ENCODE measurements around the gene IL16.

- TF ChIP-seq CTCF (IDR thresholded peaks at IDR 0.05 in 2 of 3, conservative IDR thresholded peaks at IDR 0.05 in 1 of 3; ENCODE audit: borderline replicate concordance in 1 of 3, insufficient read depth in 1 of 3, low read depth in 2 of 3, low read length in 2 of 3) = no peak
- no peak for TF ChIP-seq EZH2 (IDR thresholded peaks at IDR 0.05)
- TF ChIP-seq POLR2A (IDR thresholded peaks at IDR 0.05; ENCODE audit: borderline replicate concordance, extremely low read depth, insufficient read depth, insufficient read length) = no peak
- no peak for TF ChIP-seq ZBTB33 (IDR thresholded peaks at IDR 0.05; ENCODE audit: extremely low read depth, insufficient replicate concordance, low read length)
- TF ChIP-seq SIN3A (IDR thresholded peaks at IDR 0.05; ENCODE audit: low read depth) = no peak
- TF ChIP-seq EGR1 (IDR thresholded peaks at IDR 0.05; ENCODE audit: low read depth) = no peak
- no peak for TF ChIP-seq POLR2AphosphoS5 (IDR thresholded peaks at IDR 0.05; ENCODE audit: low read depth, low read length)
- TF ChIP-seq ATF3 (IDR thresholded peaks at IDR 0.05) = no peak
- no peak for TF ChIP-seq ZFX (IDR thresholded peaks at IDR 0.05)
- no peak for TF ChIP-seq MAX (IDR thresholded peaks at IDR 0.05)
- no peak for TF ChIP-seq JUND (IDR thresholded peaks at IDR 0.05)
- no peak for TF ChIP-seq EZH2phosphoT487 (IDR thresholded peaks at IDR 0.05; ENCODE audit: borderline replicate concordance)
- no peak for TF ChIP-seq TCF7L2 (IDR thresholded peaks at IDR 0.05; ENCODE audit: borderline replicate concordance, extremely low read depth, insufficient read depth, insufficient read length)
Observed at GRCh38 chr15:81278306-81279029, 81.8 kb downstream of the IL16 start.

Measured in HCT116 (cell line).